NCI-H2196 (cell line): ENCODE measurements around the gene SATB1.

Experiments used
- DNase-seq: peaks from one replicate; lab custom pipeline; 2025; ENCODE audit not compliant: unreplicated experiment; lab: John Stamatoyannopoulos, UW

The SATB1 gene

GRCh38 chr3:18432752-18433151 lies 7.6 kb upstream of the SATB1 start:
- no peak for DNase-seq

- no peak for DNase-seq
Measured at GRCh38 chr3:18431266-18431665, 6.1 kb upstream of the SATB1 start.

GRCh38 chr3:18428991-18429745 lies 4.0 kb upstream of the SATB1 start:
- no peak for DNase-seq

GRCh38 chr3:18428036-18428435 lies 2.9 kb upstream of the SATB1 start:
- no peak for DNase-seq

GRCh38 chr3:18426597-18427193 lies 1.6 kb upstream of the SATB1 start:
- no peak for DNase-seq

- no peak for DNase-seq
Measured at GRCh38 chr3:18425641-18426257, 610 bp upstream of the SATB1 start.

GRCh38 chr3:18424213-18424728 lies 868 bp downstream of the SATB1 start:
- DNase-seq = no peak

- no peak for DNase-seq
Measured at GRCh38 chr3:18423401-18424212, 1.5 kb downstream of the SATB1 start.

GRCh38 chr3:18422972-18423371 lies 2.2 kb downstream of the SATB1 start:
- DNase-seq = no peak

GRCh38 chr3:18420555-18420954 lies 4.6 kb downstream of the SATB1 start:
- no peak for DNase-seq

GRCh38 chr3:18419232-18419631 lies 5.9 kb downstream of the SATB1 start:
- DNase-seq = no peak

GRCh38 chr3:18417904-18418572 lies 7.1 kb downstream of the SATB1 start:
- DNase-seq = no peak

- no peak for DNase-seq
Measured at GRCh38 chr3:18416332-18416731, 8.8 kb downstream of the SATB1 start.

GRCh38 chr3:18415839-18416238 lies 9.3 kb downstream of the SATB1 start:
- DNase-seq = no peak

- no peak for DNase-seq
Measured at GRCh38 chr3:18415167-18415566, 10.0 kb downstream of the SATB1 start.

- no peak for DNase-seq
Measured at GRCh38 chr3:18412684-18413083, 12.5 kb downstream of the SATB1 start.

GRCh38 chr3:18411541-18411940 lies 13.6 kb downstream of the SATB1 start:
- no peak for DNase-seq

GRCh38 chr3:18410205-18410604 lies 14.9 kb downstream of the SATB1 start:
- DNase-seq = no peak

GRCh38 chr3:18409266-18409665 lies 15.9 kb downstream of the SATB1 start:
- no peak for DNase-seq

GRCh38 chr3:18405141-18405540 lies 20.0 kb downstream of the SATB1 start:
- no peak for DNase-seq

- DNase-seq = no peak
Measured at GRCh38 chr3:18403061-18403460, 22.1 kb downstream of the SATB1 start.
